Measurements from ENCODE around the gene PTPRN2.
"Not testable (repeated sequence)": the region's sequence is repeated elsewhere in the genome, so short reads cannot be mapped to it uniquely, and the experiment has no call there.

The PTPRN2 gene

GRCh38 chr7:158331826-158332450 lies 255.7 kb downstream of the PTPRN2 start:
- not testable (repeated sequence) for DNase-seq

GRCh38 chr7:158329686-158330085 lies 257.9 kb downstream of the PTPRN2 start:
- DNase-seq, result peak; percentile 8

GRCh38 chr7:158329014-158329610 lies 258.5 kb downstream of the PTPRN2 start:
- no peak for DNase-seq

- DNase-seq, result no peak
These were observed 259.1 kb downstream of the PTPRN2 start for GRCh38 chr7:158328376-158329013.

GRCh38 chr7:158327571-158328180 lies 259.9 kb downstream of the PTPRN2 start:
- no peak for DNase-seq

- no peak for DNase-seq
These were observed 260.6 kb downstream of the PTPRN2 start for GRCh38 chr7:158327012-158327411.

- DNase-seq, result peak; percentile 91
These were observed 261.9 kb downstream of the PTPRN2 start for GRCh38 chr7:158325530-158326381.

GRCh38 chr7:158324397-158325360 lies 262.9 kb downstream of the PTPRN2 start:
- DNase-seq, result peak; percentile 5

GRCh38 chr7:158323741-158324396 lies 263.8 kb downstream of the PTPRN2 start:
- DNase-seq, result no peak

- DNase-seq, result no peak
These were observed 264.8 kb downstream of the PTPRN2 start for GRCh38 chr7:158322616-158323530.

GRCh38 chr7:158321936-158322615 lies 265.5 kb downstream of the PTPRN2 start:
- no peak for DNase-seq

- DNase-seq, result no peak
These were observed 266.4 kb downstream of the PTPRN2 start for GRCh38 chr7:158321056-158321700.

- DNase-seq, result no peak
These were observed 267.3 kb downstream of the PTPRN2 start for GRCh38 chr7:158320328-158320727.

- DNase-seq, result no peak
These were observed 269.1 kb downstream of the PTPRN2 start for GRCh38 chr7:158318511-158318913.

- DNase-seq, result no peak
These were observed 270.1 kb downstream of the PTPRN2 start for GRCh38 chr7:158317238-158318205.

- no peak for DNase-seq
These were observed 271.1 kb downstream of the PTPRN2 start for GRCh38 chr7:158316466-158317031.

GRCh38 chr7:158315881-158316280 lies 271.7 kb downstream of the PTPRN2 start:
- DNase-seq, result no peak
